K562 (cell line): Measurements from ENCODE around the gene SLC9B1. TPM values are rescaled to one million over a fixed set of nuclear protein-coding genes. Genes with fewer than 3 reads are reported as not detected.

ENCODE experiments used
- ATAC-seq: fragments of 200-7000 bp; cut with Tn5 transposase; 3 replicates; pipeline ENCODE4 v1.9.1; 2020; ENCODE audit warnings: moderate library complexity
- BruUV-seq: library from RNA; stranded (reverse); fragments of 400-500 nt; replicated peaks from 2 replicates; lab custom pipeline; 2021; lab: Mats Ljungman, UMichigan
- CTCF ChIA-PET: fragments of 300-600 bp; formaldehyde crosslinking; extraction: SDS; loops from one replicate; lab custom pipeline; 2021; ENCODE audit warnings: low intra/inter-chr PET ratio; lab: Yijun Ruan, JAX
- POLR2A ChIA-PET: fragments of 300-600, 350-650 bp; sonication (Branson Sonifier 250); formaldehyde crosslinking; extraction: SDS; loops from one replicate; lab custom pipeline; 2021; ENCODE audit warnings: antibody characterized with exemption, inconsistent platforms; lab: Yijun Ruan, JAX
- DNase-seq, 4 experiments: peaks; one replicate each; pipeline versions ENCODE4 v3.0.0 to v3.0.0-alpha.2; 2011 to 2018; ENCODE audit warnings: low spot score in 3 of 4, mixed read lengths in 3 of 4; ENCODE audit errors: extremely low read depth in 1 of 4
- FAIRE-seq: peaks from 2 replicates; lab custom pipeline; 2011; peaks lifted over from hg19 to GRCh38; lab: Jason Lieb, UNC
- H2AFZ ChIP-seq: 2 replicates; pipeline ENCODE4 v1.6.0; 2011; ENCODE audit warnings: low read depth, low read length, control low read depth, inconsistent platforms
- H3K27ac ChIP-seq: fragments of 200-600 bp; 3 replicates; pipeline ENCODE4 v1.8.0; 2011; ENCODE audit warnings: low read depth, mild to moderate bottlenecking, control low read depth, inconsistent platforms, low read length, moderate library complexity, mixed read lengths; ENCODE audit errors: extremely low read depth
- H3K27me3 ChIP-seq, 2 experiments: fragments of 300-600 bp in 1 of 2; 2 replicates in 1 of 2; 3 replicates in 1 of 2; pipeline versions ENCODE4 v1.6.0 to v1.8.0; 2011; ENCODE audit warnings: inconsistent platforms in 2 of 2, low read length in 2 of 2, mild to moderate bottlenecking in 1 of 2, mixed read lengths in 1 of 2, moderate library complexity in 1 of 2; ENCODE audit not compliant: control insufficient read depth in 2 of 2, insufficient read depth in 2 of 2
- H3K36me3 ChIP-seq: fragments of 300-600 bp; 3 replicates; pipeline ENCODE4 v1.8.0; 2011; ENCODE audit warnings: mild to moderate bottlenecking, low read length, inconsistent platforms; ENCODE audit not compliant: control insufficient read depth, insufficient read depth
- H3K4me1 ChIP-seq, 2 experiments: fragments of 200-600 bp in 1 of 2; replicated peaks in 1 of 2; 2 replicates in 1 of 2; 3 replicates in 1 of 2; pipeline versions ENCODE4 v1.5.1 to v1.8.0; 2011; ENCODE audit warnings: inconsistent platforms in 2 of 2, low read length in 2 of 2, mild to moderate bottlenecking in 1 of 2, mixed read lengths in 1 of 2, moderate library complexity in 1 of 2; ENCODE audit not compliant: control insufficient read depth in 2 of 2, insufficient read depth in 2 of 2
- H3K4me2 ChIP-seq: 2 replicates; pipeline ENCODE4 v1.6.1; 2011; ENCODE audit warnings: low read length, control low read depth, inconsistent platforms, mixed read lengths; ENCODE audit not compliant: insufficient read depth
- H3K4me3 ChIP-seq: fragments of 200-600 bp; sonication (generic), shearing (Covaris generic); 2 replicates; pipeline ENCODE4 v1.5.1; 2016; ENCODE audit warnings: control low read depth, inconsistent platforms
- H3K79me2 ChIP-seq: fragments of 200-600 bp; 3 replicates; pipeline ENCODE4 v1.8.0; 2011; ENCODE audit warnings: low read length, inconsistent platforms; ENCODE audit not compliant: control insufficient read depth, insufficient read depth
- H3K9ac ChIP-seq, 2 experiments: 2 replicates each; pipeline versions ENCODE4 v1.6.0 to v1.6.1; 2011; ENCODE audit warnings: low read depth in 2 of 2, low read length in 2 of 2, control low read depth in 1 of 2, inconsistent platforms in 1 of 2, mild to moderate bottlenecking in 1 of 2, mixed read lengths in 1 of 2; ENCODE audit not compliant: insufficient read depth in 1 of 2
- H3K9me1 ChIP-seq: one replicate; pipeline ENCODE4 v1.6.0; 2011; ENCODE audit warnings: inconsistent platforms, mild to moderate bottlenecking, low read length, moderate library complexity; ENCODE audit not compliant: control insufficient read depth, insufficient read depth
- H3K9me3 ChIP-seq: replicated peaks from 2 replicates; pipeline ENCODE4 v1.5.1; 2011; ENCODE audit warnings: low read depth, low read length, inconsistent platforms; ENCODE audit not compliant: control insufficient read depth, insufficient read depth
- H4K20me1 ChIP-seq: replicated peaks from 2 replicates; pipeline ENCODE4 v1.6.1; 2011; ENCODE audit warnings: low read length, inconsistent platforms, mixed read lengths; ENCODE audit not compliant: control insufficient read depth, insufficient read depth
- EHMT2 ChIP-seq: fragments of 450-650 bp; IDR thresholded peaks from 2 replicates; pipeline ENCODE4 v1.6.1; 2018; ENCODE audit warnings: antibody characterized with exemption
- PML ChIP-seq: IDR thresholded peaks from 2 replicates; pipeline ENCODE4 v1.6.1; 2012; ENCODE audit warnings: low read length, inconsistent platforms
- RAD21 ChIP-seq, 2 experiments: fragments of 250-450 bp in 1 of 2; fragments of 450-650 bp in 1 of 2; sonication (Bioruptor Pico) in 1 of 2; formaldehyde crosslinking in 1 of 2; IDR thresholded peaks in 1 of 2; conservative IDR thresholded peaks in 1 of 2; 2 replicates each; pipeline versions ENCODE4 v1.4.0 to v1.8.0; 2020 to 2022; ENCODE audit warnings: mild to moderate bottlenecking in 2 of 2, moderate library complexity in 1 of 2
- STAT6 ChIP-seq: sonication (generic); formaldehyde crosslinking; IDR thresholded peaks from 2 replicates; pipeline ENCODE4 v1.8.1; 2023; ENCODE audit warnings: mild to moderate bottlenecking, missing genetic modification reagents
- ZFPM2 ChIP-seq: fragments of 250-450 bp; sonication (Bioruptor Pico); IDR thresholded peaks from 2 replicates; pipeline ENCODE4 v1.5.1; 2022; ENCODE audit warnings: mild to moderate bottlenecking
- ZNF197 ChIP-seq: fragments of 200-800 bp; sonication (Bioruptor generic); IDR thresholded peaks from 2 replicates; pipeline ENCODE4 v1.6.1; 2016; ENCODE audit warnings: low read depth, missing genetic modification characterization, missing compliant biosample characterization
- ZNF449 ChIP-seq: fragments of 250-450 bp; sonication (Bioruptor Pico); IDR thresholded peaks from 2 replicates; pipeline ENCODE4 v1.8.0; 2022; ENCODE audit warnings: moderate library complexity, mild to moderate bottlenecking, inconsistent platforms
- WGBS: fragments of 100-300 bp; shearing (Covaris generic); methylation state at CpG from one replicate; pipeline ENCODE4 v1.1.6; 2016; ENCODE audit warnings: low coverage, mixed read lengths; ENCODE audit not compliant: insufficient coverage; ENCODE audit errors: missing lambda C conversion rate; 5-methylcytosine and 5-hydroxymethylcytosine counted together
- in situ Hi-C: fragments of 300-500 bp; cut with MboI; formaldehyde crosslinking; loops from 4 replicates; pipeline ENCODE4 v1.15.0; 2018; ENCODE audit warnings: inconsistent platforms, mixed read lengths
- intact Hi-C: fragments of 100-400 bp; cut with micrococcal nuclease; formaldehyde crosslinking; loops from 2 replicates; pipeline ENCODE4 v1.14.2; 2022
- polyA plus RNA-seq, 8 experiments: library from polyadenylated mRNA; depleted of rRNA in 4 of 8; stranded (reverse) in 5 of 8; unstranded in 3 of 8; fragments of >200 nt; fragmentation: Nextera tagmentation in 2 of 8; fragmentation: Illumina TruSeq in 1 of 8; extraction: Ambion mirVana in 2 of 8; extraction: Trizol in 1 of 8; gene quantifications; 2 replicates each; pipeline versions ENCODE4 v1.2.1 to v1.2.3, GENCODE V29; 2011 to 2014; ENCODE audit warnings: inconsistent platforms in 1 of 8, missing spikeins in 1 of 8
- total RNA-seq, 7 experiments: library from RNA; depleted of rRNA in 6 of 7; stranded (reverse); fragments of >200 nt in 6 of 7; fragmentation: Illumina TruSeq in 2 of 7; extraction: Trizol in 2 of 7; gene quantifications; 2 replicates each; pipeline versions ENCODE4 v1.2.1 to v1.2.3, GENCODE V29; 2011 to 2021; ENCODE audit warnings: low replicate concordance in 1 of 7
- TF ChIP-seq, protein P1 (sequence below): sonication (generic); formaldehyde crosslinking; IDR thresholded peaks from 2 replicates; pipeline ENCODE4 v1.8.0; 2023; ENCODE audit warnings: mild to moderate bottlenecking, missing genetic modification reagents

SLC9B1 gene
- total and polyA plus RNA-seq, 9 of the 15 experiments (the other 6 are each of a cell fraction or from before 2014, with no cell fraction given), result 0.21 to 1.3 (median 0.51) TPM

DNA sequence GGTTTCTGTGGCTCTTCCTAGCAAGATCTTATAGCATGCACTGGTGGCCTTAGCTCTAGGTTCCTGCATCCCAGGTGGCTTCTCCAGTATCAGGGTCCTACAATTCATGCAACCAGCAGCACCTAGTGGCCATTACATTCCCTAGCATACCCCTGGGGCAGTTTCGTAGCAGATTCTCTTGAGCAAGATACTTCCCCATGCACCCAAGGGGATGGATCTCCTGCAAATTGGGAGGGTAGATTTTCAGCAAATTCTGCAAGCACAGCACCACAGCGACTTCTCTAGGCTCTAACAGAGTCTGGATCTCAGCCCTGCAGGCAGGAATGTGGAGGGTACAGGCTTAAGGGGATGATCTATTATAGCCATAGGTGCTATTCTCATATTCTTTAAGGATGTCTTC lies 13.1 kb upstream of the SLC9B1 start (continued):
- no peak for TF ChIP-seq ZNF449 (CRISPR knock-in tag)
- peak; percentile 51 to 70 for TF ChIP-seq RAD21 (CRISPR knock-in tag; conservative IDR thresholded peaks at IDR 0.05 in 1 of 2, IDR thresholded peaks at IDR 0.05 in 1 of 2)

- Histone ChIP-seq H3K4me2 (no peak overlapping the region), H2AFZ (no peak overlapping the region), H3K9me3 (no peaks in the 10 kb centered on the region), H3K36me3 (no peaks in the 10 kb centered on the region), H3K9ac (no peak overlapping the region), H3K4me3 (no peak overlapping the region), H3K27me3 (no peaks in the 10 kb centered on the region), H3K9me1 (no peaks in the 10 kb centered on the region), H4K20me1 (no peaks in the 10 kb centered on the region), H3K79me2 (no peaks in the 10 kb centered on the region), H3K27ac (no peak overlapping the region), H3K4me1 (no peaks in the 10 kb centered on the region; a peak in 1 of 5 replicates)
- no peak for FAIRE-seq
- TF ChIP-seq PML (no peak), STAT6 (no peak), ZNF197 (no peak), EHMT2 (no peak), ZFPM2 (CRISPR knock-in tag) (no peak)
- TF ChIP-seq, protein P1, sequence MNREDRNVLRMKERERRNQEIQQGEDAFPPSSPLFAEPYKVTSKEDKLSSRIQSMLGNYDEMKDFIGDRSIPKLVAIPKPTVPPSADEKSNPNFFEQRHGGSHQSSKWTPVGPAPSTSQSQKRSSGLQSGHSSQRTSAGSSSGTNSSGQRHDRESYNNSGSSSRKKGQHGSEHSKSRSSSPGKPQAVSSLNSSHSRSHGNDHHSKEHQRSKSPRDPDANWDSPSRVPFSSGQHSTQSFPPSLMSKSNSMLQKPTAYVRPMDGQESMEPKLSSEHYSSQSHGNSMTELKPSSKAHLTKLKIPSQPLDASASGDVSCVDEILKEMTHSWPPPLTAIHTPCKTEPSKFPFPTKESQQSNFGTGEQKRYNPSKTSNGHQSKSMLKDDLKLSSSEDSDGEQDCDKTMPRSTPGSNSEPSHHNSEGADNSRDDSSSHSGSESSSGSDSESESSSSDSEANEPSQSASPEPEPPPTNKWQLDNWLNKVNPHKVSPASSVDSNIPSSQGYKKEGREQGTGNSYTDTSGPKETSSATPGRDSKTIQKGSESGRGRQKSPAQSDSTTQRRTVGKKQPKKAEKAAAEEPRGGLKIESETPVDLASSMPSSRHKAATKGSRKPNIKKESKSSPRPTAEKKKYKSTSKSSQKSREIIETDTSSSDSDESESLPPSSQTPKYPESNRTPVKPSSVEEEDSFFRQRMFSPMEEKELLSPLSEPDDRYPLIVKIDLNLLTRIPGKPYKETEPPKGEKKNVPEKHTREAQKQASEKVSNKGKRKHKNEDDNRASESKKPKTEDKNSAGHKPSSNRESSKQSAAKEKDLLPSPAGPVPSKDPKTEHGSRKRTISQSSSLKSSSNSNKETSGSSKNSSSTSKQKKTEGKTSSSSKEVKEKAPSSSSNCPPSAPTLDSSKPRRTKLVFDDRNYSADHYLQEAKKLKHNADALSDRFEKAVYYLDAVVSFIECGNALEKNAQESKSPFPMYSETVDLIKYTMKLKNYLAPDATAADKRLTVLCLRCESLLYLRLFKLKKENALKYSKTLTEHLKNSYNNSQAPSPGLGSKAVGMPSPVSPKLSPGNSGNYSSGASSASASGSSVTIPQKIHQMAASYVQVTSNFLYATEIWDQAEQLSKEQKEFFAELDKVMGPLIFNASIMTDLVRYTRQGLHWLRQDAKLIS (CRISPR knock-in tag), result no peak
- DNase-seq, result no peak
- no peak for ATAC-seq
- WGBS, result 69% methylated on average over 3 of the region's 3 CpGs
- POLR2A ChIA-PET, result no interaction called here
- CTCF ChIA-PET, result no interaction called here
- in situ Hi-C loops, result no loop called here
- intact Hi-C loops, result no loop called here
- BruUV-seq, result no TSS peak
Measured at GRCh38 chr4:103030791-103031190, 11.3 kb upstream of the SLC9B1 start.
